ENCODE measurements around the gene OPRL1. TPM values are rescaled to one million over a fixed set of nuclear protein-coding genes. Genes with fewer than 3 reads are reported as not detected.

Gene OPRL1
- total RNA-seq, 4 donors from 2014 or later = 0.54 to 0.94 (median 0.68) TPM

DNA sequence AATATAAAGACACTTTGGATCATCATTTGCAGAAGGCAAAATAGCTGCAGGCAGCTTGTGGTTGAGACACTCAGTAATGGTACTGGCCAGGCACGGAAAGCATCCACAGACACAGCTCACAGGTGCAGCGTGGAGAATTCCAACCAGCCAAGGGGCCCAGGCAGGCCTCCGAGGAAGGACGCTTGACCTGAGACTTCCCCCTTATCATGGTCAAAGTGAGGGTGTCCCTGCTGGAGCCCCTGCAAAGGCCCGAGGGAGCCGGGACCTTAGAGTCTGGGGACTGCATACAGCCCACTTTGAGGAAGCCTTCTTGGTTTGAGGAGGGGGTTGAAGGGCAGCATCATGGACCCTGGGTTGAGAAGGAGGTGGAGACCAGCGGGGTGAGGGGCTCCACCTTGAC is 69.3 kb downstream of the OPRL1 start:
- H3K27me3 ChIP-seq = no peaks in the 10 kb centered on the region
- 91 to 92% methylated on average over 7 of the region's 7 CpGs for WGBS, 2 donors
- no peak overlapping the region for H3K27ac ChIP-seq
- intact Hi-C loops (cut with DNase I) = no loop called here
- H3K9me3 ChIP-seq = no peaks in the 10 kb centered on the region
- no peaks in the 10 kb centered on the region for H3K4me1 ChIP-seq
- H3K4me3 ChIP-seq (replicated peaks in 1 of 3) = no peak overlapping the region
- no peak for DNase-seq
- TF ChIP-seq, protein P1, sequence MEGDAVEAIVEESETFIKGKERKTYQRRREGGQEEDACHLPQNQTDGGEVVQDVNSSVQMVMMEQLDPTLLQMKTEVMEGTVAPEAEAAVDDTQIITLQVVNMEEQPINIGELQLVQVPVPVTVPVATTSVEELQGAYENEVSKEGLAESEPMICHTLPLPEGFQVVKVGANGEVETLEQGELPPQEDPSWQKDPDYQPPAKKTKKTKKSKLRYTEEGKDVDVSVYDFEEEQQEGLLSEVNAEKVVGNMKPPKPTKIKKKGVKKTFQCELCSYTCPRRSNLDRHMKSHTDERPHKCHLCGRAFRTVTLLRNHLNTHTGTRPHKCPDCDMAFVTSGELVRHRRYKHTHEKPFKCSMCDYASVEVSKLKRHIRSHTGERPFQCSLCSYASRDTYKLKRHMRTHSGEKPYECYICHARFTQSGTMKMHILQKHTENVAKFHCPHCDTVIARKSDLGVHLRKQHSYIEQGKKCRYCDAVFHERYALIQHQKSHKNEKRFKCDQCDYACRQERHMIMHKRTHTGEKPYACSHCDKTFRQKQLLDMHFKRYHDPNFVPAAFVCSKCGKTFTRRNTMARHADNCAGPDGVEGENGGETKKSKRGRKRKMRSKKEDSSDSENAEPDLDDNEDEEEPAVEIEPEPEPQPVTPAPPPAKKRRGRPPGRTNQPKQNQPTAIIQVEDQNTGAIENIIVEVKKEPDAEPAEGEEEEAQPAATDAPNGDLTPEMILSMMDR (IDR thresholded peaks at IDR 0.05) = no peak
- TF ChIP-seq POLR2A (IDR thresholded peaks at IDR 0.05) = no peak
- H3K36me3 ChIP-seq = no peaks in the 10 kb centered on the region

DNA sequence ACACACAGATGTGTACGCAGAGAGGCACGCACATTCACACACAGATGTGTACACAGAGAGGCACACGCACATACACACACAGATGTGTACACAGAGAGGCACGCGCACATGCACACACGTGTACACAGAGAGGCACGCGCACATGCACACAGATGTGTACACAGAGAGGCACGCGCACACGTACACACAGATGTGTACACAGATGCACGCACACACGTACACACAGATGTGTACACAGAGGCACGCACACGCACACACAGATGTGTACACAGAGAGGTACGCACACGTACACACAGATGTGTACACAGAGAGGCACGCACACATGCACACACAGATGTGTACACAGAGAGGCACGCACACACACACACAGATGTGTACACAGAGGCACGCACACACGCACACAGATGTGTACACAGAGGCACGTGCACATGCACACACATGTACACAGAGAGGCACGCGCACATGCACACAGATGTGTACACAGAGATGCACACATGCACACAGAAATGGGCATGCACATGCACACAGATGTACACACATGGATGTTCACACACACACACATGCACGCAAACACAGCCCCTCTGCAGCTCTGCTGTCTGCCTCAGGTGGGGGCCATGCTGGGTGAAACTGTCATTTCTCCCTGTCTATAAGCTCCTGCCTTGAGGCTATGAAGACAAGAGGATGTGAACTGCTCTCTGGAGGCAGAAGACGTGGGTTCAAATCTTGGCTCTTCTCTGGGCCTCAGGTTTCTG is 70.1 kb downstream of the OPRL1 start:
- intact Hi-C loops (cut with DNase I) = no loop called here
- Histone ChIP-seq H3K36me3 (no peaks in the 10 kb centered on the region), H3K4me3 (replicated peaks in 1 of 3) (no peak overlapping the region), H3K9me3 (no peaks in the 10 kb centered on the region), H3K4me1 (no peaks in the 10 kb centered on the region), H3K27ac (no peak overlapping the region), H3K27me3 (no peaks in the 10 kb centered on the region)
- DNase-seq = no peak
- 92 to 94% methylated on average over 25 of the region's 26 CpGs for WGBS, 2 donors
- TF ChIP-seq, protein P1 (IDR thresholded peaks at IDR 0.05) = no peak

Small RNA genes lying within 50 kb of the gene (microRNA-seq; reads per million reads assigned to microRNA genes)
- not detected for gene MIR6813

Small RNA genes lying within 50 kb of the gene (small RNA-seq; reads per million reads assigned to genes)
- gene AL355803.1 (not detected), gene MIR6813 (not detected)

Other genes with a start within 250 kb of the OPRL1 start
- 10 to 100 TPM; 15.9 to 39.9 (median 27.7) TPM for gene ZBTB46, start 248.8 kb upstream of the OPRL1 start, total RNA-seq
- gene ABHD16B, start 218.6 kb upstream of the OPRL1 start, total RNA-seq = not detected
- gene TPD52L2, start 214.8 kb upstream of the OPRL1 start, total RNA-seq = 10 to 100 TPM; 69.4 to 93.3 (median 89.6) TPM
- gene DNAJC5, start 185.0 kb upstream of the OPRL1 start, total RNA-seq = 10 to 100 TPM; 38.4 to 87.4 (median 75.1) TPM
- 10 to 100 TPM; 21.6 to 44.3 (median 29.3) TPM for gene UCKL1, start 123.7 kb upstream of the OPRL1 start, total RNA-seq
- gene ZNF512B, start 110.2 kb upstream of the OPRL1 start, total RNA-seq = 10 to 100 TPM; 13.4 to 24.8 (median 19.0) TPM
- gene SAMD10, start 100.4 kb upstream of the OPRL1 start, total RNA-seq = 1 to 10 TPM; 1.1 to 6.4 (median 5.0) TPM
- gene PRPF6, start 99.0 kb upstream of the OPRL1 start, total RNA-seq = 10 to 100 TPM; 62.8 to 76.2 (median 70.1) TPM
- gene C20orf204, start 43.9 kb upstream of the OPRL1 start, total RNA-seq = 1 to 10 TPM in 1 of 4 donors, under 1 TPM in 3; 0.11 to 2.6 (median 0.59) TPM
- 10 to 100 TPM in 2 of 4 donors, 1 to 10 TPM in 2; 7.5 to 16.9 (median 10.6) TPM for gene SOX18, start 30.4 kb upstream of the OPRL1 start, total RNA-seq
- gene TCEA2, start 16.9 kb upstream of the OPRL1 start, total RNA-seq = 10 to 100 TPM; 20.9 to 43.1 (median 24.4) TPM
- 10 to 100 TPM; 10.5 to 17.2 (median 13.4) TPM for gene RGS19, start 564 bp upstream of the OPRL1 start, total RNA-seq
- gene LKAAEAR1, start 4.3 kb downstream of the OPRL1 start, total RNA-seq = 1 to 10 TPM in 2 of 4 donors, not detected in 2; 1.3 to 1.7 TPM
- gene NPBWR2, start 27.5 kb downstream of the OPRL1 start, total RNA-seq = not detected
- 1 to 10 TPM in 2 of 4 donors, under 1 TPM in 2; 0.42 to 1.8 (median 1.1) TPM for gene MYT1, start 84.4 kb downstream of the OPRL1 start, total RNA-seq
- gene PCMTD2, start 175.7 kb downstream of the OPRL1 start, total RNA-seq = 100 to 1,000 TPM in 3 of 4 donors, 10 to 100 TPM in 1; 87.0 to 156 (median 124) TPM